ENCODE results near the gene HUWE1.

Gene HUWE1

GRCh38 chrX:53483838-53484405 is 202.6 kb downstream of the HUWE1 start:
- DNase-seq: no peak

- DNase-seq: no peak
These were observed 203.1 kb downstream of the HUWE1 start for GRCh38 chrX:53483416-53483815.
